ENCODE data around the gene LOXL1. TPM values are rescaled to one million over a fixed set of nuclear protein-coding genes. Genes with fewer than 3 reads are reported as not detected.
A peak's percentile ranks its signal among the peaks of the same experiment; 100 is the strongest.

The LOXL1 gene
- total RNA-seq, 4 donors from 2014 or later: 4.9 to 11.2 (median 5.7) TPM

- Histone ChIP-seq H3K27ac (no peak overlapping the region), H3K4me1 (peaks cover 10 to 15% of the 10 kb centered on the region in 2 donors)
- intact Hi-C loops (cut with DNase I; ENCODE audit: low total_unique reads): no loop called here
Measured at GRCh38 chr15:73948982-73949381, 22.7 kb downstream of the LOXL1 start.

DNA sequence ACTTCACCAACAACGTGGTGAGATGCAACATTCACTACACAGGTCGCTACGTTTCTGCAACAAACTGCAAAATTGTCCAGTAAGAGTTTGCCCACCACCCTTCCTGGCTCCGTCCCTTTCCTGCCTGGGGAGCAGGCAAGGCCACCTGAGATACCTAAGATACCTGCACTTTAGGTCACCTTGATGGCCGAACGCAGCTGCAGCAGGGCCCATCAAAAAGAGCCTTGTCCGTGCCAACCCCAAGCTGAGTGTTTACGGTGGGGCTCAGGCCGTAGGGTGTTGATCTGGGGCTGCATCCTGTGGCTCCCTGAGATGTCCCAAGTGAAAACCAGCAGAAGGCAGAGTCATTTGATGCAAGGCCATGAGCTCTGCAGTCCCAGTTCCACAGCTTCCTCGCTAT lies 23.2 kb downstream of the LOXL1 start:
- DNase-seq: no peak

More at GRCh38 chr15:73948982-73949381, 22.7 kb downstream of the LOXL1 start:
- peaks cover 0 to 3% of the 10 kb centered on the region in 2 donors for H3K36me3 ChIP-seq
- TF ChIP-seq, protein P1, sequence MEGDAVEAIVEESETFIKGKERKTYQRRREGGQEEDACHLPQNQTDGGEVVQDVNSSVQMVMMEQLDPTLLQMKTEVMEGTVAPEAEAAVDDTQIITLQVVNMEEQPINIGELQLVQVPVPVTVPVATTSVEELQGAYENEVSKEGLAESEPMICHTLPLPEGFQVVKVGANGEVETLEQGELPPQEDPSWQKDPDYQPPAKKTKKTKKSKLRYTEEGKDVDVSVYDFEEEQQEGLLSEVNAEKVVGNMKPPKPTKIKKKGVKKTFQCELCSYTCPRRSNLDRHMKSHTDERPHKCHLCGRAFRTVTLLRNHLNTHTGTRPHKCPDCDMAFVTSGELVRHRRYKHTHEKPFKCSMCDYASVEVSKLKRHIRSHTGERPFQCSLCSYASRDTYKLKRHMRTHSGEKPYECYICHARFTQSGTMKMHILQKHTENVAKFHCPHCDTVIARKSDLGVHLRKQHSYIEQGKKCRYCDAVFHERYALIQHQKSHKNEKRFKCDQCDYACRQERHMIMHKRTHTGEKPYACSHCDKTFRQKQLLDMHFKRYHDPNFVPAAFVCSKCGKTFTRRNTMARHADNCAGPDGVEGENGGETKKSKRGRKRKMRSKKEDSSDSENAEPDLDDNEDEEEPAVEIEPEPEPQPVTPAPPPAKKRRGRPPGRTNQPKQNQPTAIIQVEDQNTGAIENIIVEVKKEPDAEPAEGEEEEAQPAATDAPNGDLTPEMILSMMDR (IDR thresholded peaks at IDR 0.05 in 4 of 5, conservative IDR thresholded peaks at IDR 0.05 in 1 of 5): no peak
- no peak for TF ChIP-seq POLR2A (IDR thresholded peaks at IDR 0.05)
- no peaks in the 10 kb centered on the region for H3K27me3 ChIP-seq
- no peak overlapping the region for H3K4me3 ChIP-seq
- ATAC-seq (no peak), DNase-seq (no peak)
- no peaks in the 10 kb centered on the region for H3K9me3 ChIP-seq
- in situ Hi-C loops (cut with MboI; ENCODE audit: low sequenced_read_pairs in 4 of 4): no loop called here

DNA sequence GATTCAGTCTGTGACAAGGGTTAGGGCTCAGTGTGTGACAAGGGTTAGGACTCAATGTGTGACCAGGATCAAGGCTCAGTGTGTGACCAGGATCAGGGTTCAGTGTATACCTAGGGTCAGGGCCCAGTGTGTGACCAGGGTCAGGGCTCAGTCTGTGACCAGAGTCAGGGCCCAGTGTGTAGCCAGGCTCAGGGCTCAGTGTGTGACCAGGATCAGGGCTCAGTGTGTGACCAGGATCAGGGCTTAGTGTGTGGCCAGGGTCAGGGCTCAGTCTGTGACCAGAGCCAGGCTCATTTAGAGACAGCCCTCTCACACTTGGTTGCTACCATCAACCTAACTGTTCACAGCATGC lies 24.2 kb downstream of the LOXL1 start:
- in situ Hi-C loops (cut with MboI; ENCODE audit: low sequenced_read_pairs in 4 of 4): loop anchor here in 1 of 4 donors (25.0 kb wide), 1 partner anchor 362 kb away; no protein-coding TSS in a partner anchor
- peaks cover 10 to 15% of the 10 kb centered on the region in 2 donors for H3K4me1 ChIP-seq
- H3K27me3 ChIP-seq: no peaks in the 10 kb centered on the region
- intact Hi-C loops (cut with DNase I; ENCODE audit: low total_unique reads): no loop called here
- no peak for TF ChIP-seq POLR2A (IDR thresholded peaks at IDR 0.05)
- TF ChIP-seq, protein P1 (IDR thresholded peaks at IDR 0.05 in 4 of 5, conservative IDR thresholded peaks at IDR 0.05 in 1 of 5): no peak
- ATAC-seq: no peak
- no peak for DNase-seq
- peaks cover 0 to 3% of the 10 kb centered on the region in 2 donors for H3K36me3 ChIP-seq
- peak overlapping the region; percentile 79 to 86 (median 86) for H3K27ac ChIP-seq
- no peaks in the 10 kb centered on the region for H3K9me3 ChIP-seq
- H3K4me3 ChIP-seq: no peak overlapping the region

More for the DNA sequence above, 23.2 kb downstream of the LOXL1 start:
- Histone ChIP-seq H3K4me1 (peaks cover 10 to 15% of the 10 kb centered on the region in 2 donors), H3K9me3 (no peaks in the 10 kb centered on the region), H3K4me3 (no peak overlapping the region), H3K27me3 (no peaks in the 10 kb centered on the region), H3K36me3 (peaks cover 0 to 3% of the 10 kb centered on the region in 2 donors), H3K27ac (no peak overlapping the region)
- TF ChIP-seq, protein P1 (IDR thresholded peaks at IDR 0.05 in 4 of 5, conservative IDR thresholded peaks at IDR 0.05 in 1 of 5): no peak
- TF ChIP-seq POLR2A (IDR thresholded peaks at IDR 0.05): no peak
- in situ Hi-C loops (cut with MboI; ENCODE audit: low sequenced_read_pairs in 4 of 4): no loop called here
- intact Hi-C loops (cut with DNase I; ENCODE audit: low total_unique reads): no loop called here
- no peak for ATAC-seq

DNA sequence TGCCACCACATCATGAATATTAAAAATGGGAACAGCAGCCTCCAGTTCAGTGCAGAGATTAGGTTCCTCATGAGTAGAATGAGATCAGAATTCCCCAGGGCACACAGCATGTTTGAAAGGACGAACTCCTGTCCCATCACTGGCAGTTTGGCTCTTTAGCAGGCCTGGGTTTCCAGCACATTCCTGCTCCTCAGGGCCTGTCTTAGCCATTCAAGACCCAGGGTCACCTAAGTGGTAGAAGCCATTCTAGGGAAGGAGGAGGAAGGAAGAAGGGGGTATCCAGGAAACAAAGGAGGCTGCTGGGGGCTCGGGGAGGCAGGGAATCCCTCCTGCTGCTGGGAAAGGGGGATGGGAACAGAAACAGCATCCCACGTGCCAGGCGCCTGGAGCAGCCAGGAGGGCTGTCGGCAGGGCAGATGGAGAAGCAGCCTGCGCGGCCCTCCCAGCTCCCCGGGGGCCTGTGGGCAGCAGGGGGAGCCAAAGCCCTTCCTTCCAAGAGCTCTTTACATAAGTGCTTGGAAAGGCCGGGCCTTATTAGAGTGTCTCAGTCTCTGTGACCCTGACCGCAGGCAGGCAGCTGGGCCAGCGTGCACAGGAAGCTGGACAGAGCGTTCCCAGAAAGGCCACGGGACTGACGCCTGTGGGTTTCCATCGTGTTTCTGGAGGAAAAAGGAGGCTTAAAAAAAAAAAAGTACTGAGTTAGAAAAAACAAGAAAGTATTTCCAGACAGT lies 24.7 kb downstream of the LOXL1 start:
- TF ChIP-seq, protein P1 (IDR thresholded peaks at IDR 0.05 in 4 of 5, conservative IDR thresholded peaks at IDR 0.05 in 1 of 5): peak; percentile 62 to 83 (median 75)
- TF ChIP-seq POLR2A (IDR thresholded peaks at IDR 0.05): no peak
- Histone ChIP-seq H3K9me3 (no peaks in the 10 kb centered on the region), H3K27ac (peak overlapping the region; percentile 79 to 86 (median 86)), H3K4me3 (no peak overlapping the region), H3K4me1 (peaks cover 10 to 15% of the 10 kb centered on the region in 2 donors), H3K27me3 (no peaks in the 10 kb centered on the region), H3K36me3 (peaks cover 0 to 3% of the 10 kb centered on the region in 2 donors)
- ATAC-seq (peak; percentile 94 to 98), DNase-seq (peak; percentile 86 to 89)
- in situ Hi-C loops (cut with MboI; ENCODE audit: low sequenced_read_pairs in 4 of 4) (loop anchor here in 1 of 4 donors (25.0 kb wide), 1 partner anchor 361 kb away; no protein-coding TSS in a partner anchor), intact Hi-C loops (cut with DNase I; ENCODE audit: low total_unique reads) (loop anchor here (1.0 kb wide), 1 partner anchor 13 kb away; no protein-coding TSS in a partner anchor)
